Stimulated activated CD8-positive, alpha-beta memory T cell treated with anti-CD3 and anti-CD28 coated beads, Interleukin-7, amount 100 ng/mL, for 1 hour (primary cell): Measurements from ENCODE around the gene GAB4.
"Not testable (repeated sequence)": the region's sequence is repeated elsewhere in the genome, so short reads cannot be mapped to it uniquely, and the experiment has no call there.

Source experiments
- DNase-seq, 2 donors: peaks; one replicate each; pipeline ENCODE4 v3.0.0-alpha.2; 2020; ENCODE audit warnings: low read depth in 2 of 2

The GAB4 gene

GRCh38 chr22:17007852-17008731 is at the start of gene GAB4:
GAB4 (minus strand) TSS chr22:17008222; CDS start chr22:17008114, 108 bp downstream.
- no peak for DNase-seq

GRCh38 chr22:17056807-17057206 is 48.8 kb upstream of the GAB4 start:
- DNase-seq = no peak

- DNase-seq = no peak
Observed at GRCh38 chr22:17056058-17056457, 48.0 kb upstream of the GAB4 start.

GRCh38 chr22:17047656-17048055 is 39.6 kb upstream of the GAB4 start:
- no peak for DNase-seq

GRCh38 chr22:17046566-17047348 is 38.7 kb upstream of the GAB4 start:
- no peak for DNase-seq

GRCh38 chr22:17043521-17043920 is 35.5 kb upstream of the GAB4 start:
- no peak for DNase-seq

- not testable (repeated sequence) for DNase-seq
Observed at GRCh38 chr22:17036842-17037711, 29.1 kb upstream of the GAB4 start.

- DNase-seq = not testable (repeated sequence)
Observed at GRCh38 chr22:17035976-17036841, 28.2 kb upstream of the GAB4 start.

GRCh38 chr22:17035246-17035645 is 27.2 kb upstream of the GAB4 start:
- no peak for DNase-seq

- DNase-seq = not testable (repeated sequence)
Observed at GRCh38 chr22:17034532-17034931, 26.5 kb upstream of the GAB4 start.

- DNase-seq = not testable (repeated sequence)
Observed at GRCh38 chr22:17032277-17032676, 24.3 kb upstream of the GAB4 start.

GRCh38 chr22:17024380-17024779 is 16.4 kb upstream of the GAB4 start:
- not testable (repeated sequence) for DNase-seq

- DNase-seq = not testable (repeated sequence)
Observed at GRCh38 chr22:17015552-17015951, 7.5 kb upstream of the GAB4 start.

- not testable (repeated sequence) for DNase-seq
Observed at GRCh38 chr22:17014101-17014440, 6.0 kb upstream of the GAB4 start.

- no peak for DNase-seq
Observed at GRCh38 chr22:17013396-17014100, 5.5 kb upstream of the GAB4 start.

- DNase-seq = no peak
Observed at GRCh38 chr22:17012267-17012666, 4.2 kb upstream of the GAB4 start.

- no peak for DNase-seq
Observed at GRCh38 chr22:17009640-17010291, 1.7 kb upstream of the GAB4 start.

GRCh38 chr22:17007257-17007656 is 765 bp downstream of the GAB4 start:
- DNase-seq = no peak

- DNase-seq = no peak
Observed at GRCh38 chr22:16989915-16990314, 18.1 kb downstream of the GAB4 start.

- no peak for DNase-seq
Observed at GRCh38 chr22:16988257-16988656, 19.8 kb downstream of the GAB4 start.
